ENCODE measurements around the gene SMARCD3. TPM values are rescaled to one million over a fixed set of nuclear protein-coding genes. Genes with fewer than 3 reads are reported as not detected.

SMARCD3 gene
- total RNA-seq, 1 experiment from 2014 or later, result 27.8 TPM

DNA sequence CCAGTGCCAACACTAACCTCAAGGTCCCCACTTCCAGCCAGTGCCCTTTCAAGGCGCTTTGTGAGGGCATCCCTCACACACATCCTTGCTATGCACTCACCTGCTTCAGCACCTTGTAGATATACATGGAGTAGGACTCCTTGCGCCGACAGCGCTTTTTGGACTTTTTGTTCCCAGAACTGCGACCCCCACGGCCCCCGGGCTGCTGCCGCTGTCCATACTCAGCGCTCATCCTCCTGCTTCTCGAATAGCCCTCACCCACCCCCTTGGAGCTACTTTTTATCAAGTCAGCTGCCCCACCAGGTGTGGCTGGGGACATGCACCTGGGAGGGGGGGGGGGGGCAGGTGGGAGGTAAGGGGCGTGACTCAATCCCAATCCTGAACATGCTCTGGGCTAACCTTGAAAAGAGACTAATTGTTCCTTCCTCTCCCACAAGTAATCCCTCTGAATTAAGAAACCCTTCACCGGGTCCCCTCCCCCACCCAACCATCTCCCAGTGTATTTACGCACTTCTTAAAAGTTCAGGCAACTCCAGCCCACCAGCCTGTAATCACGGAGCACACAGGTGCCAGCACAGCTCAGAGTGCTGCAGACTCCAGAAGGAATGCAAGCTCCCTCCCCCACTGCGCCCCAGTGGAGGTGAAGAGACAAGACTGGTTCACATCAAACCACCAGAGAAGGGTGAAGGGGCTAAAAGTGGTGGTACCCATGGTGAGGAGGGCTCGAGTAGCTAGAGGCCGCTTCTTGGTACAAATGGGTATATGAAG lies 38.2 kb downstream of the SMARCD3 start, which contains the start of gene H2BK1:
TSS of gene H2BK1 (minus strand) at position 402 of the 768 bp plus-strand sequence. CDS start at position 232, 170 bp downstream.
- BruUV-seq (replicated peaks), result no TSS peak
- CTCF ChIA-PET, result no interaction called here
- no peaks in the 10 kb centered on the region for H3K4me1 ChIP-seq (ENCODE audit: control insufficient read depth, insufficient read depth, low read length)
- H3K4me3 ChIP-seq (ENCODE audit: low read depth in 2 of 2, low read length in 2 of 2), result no peak within 1 kb of the TSS
- H3K36me3 ChIP-seq (ENCODE audit: control insufficient read depth, insufficient read depth, low read length), result peaks cover 9% of the 10 kb centered on the region; the same call in 1 of the 2 replicates
- no peaks in the 10 kb centered on the region for H3K9me3 ChIP-seq (ENCODE audit: control insufficient read depth, insufficient read depth, low read depth, low read length)
- no peak for ATAC-seq
- H3K27me3 ChIP-seq (ENCODE audit: control insufficient read depth, insufficient read depth, low read length), result no peaks in the 10 kb centered on the region
- POLR2A ChIA-PET, result no interaction called here
- no peak for TF ChIP-seq POLR2AphosphoS5 (IDR thresholded peaks at IDR 0.05; ENCODE audit: low read depth, low read length)
- TF ChIP-seq SIN3A (IDR thresholded peaks at IDR 0.05; ENCODE audit: borderline replicate concordance, insufficient read depth, low read depth, low read length), result no peak
- no peak for TF ChIP-seq CTCF (IDR thresholded peaks at IDR 0.05)
- TF ChIP-seq, protein P1, sequence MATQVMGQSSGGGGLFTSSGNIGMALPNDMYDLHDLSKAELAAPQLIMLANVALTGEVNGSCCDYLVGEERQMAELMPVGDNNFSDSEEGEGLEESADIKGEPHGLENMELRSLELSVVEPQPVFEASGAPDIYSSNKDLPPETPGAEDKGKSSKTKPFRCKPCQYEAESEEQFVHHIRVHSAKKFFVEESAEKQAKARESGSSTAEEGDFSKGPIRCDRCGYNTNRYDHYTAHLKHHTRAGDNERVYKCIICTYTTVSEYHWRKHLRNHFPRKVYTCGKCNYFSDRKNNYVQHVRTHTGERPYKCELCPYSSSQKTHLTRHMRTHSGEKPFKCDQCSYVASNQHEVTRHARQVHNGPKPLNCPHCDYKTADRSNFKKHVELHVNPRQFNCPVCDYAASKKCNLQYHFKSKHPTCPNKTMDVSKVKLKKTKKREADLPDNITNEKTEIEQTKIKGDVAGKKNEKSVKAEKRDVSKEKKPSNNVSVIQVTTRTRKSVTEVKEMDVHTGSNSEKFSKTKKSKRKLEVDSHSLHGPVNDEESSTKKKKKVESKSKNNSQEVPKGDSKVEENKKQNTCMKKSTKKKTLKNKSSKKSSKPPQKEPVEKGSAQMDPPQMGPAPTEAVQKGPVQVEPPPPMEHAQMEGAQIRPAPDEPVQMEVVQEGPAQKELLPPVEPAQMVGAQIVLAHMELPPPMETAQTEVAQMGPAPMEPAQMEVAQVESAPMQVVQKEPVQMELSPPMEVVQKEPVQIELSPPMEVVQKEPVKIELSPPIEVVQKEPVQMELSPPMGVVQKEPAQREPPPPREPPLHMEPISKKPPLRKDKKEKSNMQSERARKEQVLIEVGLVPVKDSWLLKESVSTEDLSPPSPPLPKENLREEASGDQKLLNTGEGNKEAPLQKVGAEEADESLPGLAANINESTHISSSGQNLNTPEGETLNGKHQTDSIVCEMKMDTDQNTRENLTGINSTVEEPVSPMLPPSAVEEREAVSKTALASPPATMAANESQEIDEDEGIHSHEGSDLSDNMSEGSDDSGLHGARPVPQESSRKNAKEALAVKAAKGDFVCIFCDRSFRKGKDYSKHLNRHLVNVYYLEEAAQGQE (IDR thresholded peaks at IDR 0.05; ENCODE audit: insufficient read depth in 1 of 2, low read depth in 2 of 2, low read length in 1 of 2), result no peak
- no peak for TF ChIP-seq TCF7L2 (IDR thresholded peaks at IDR 0.05; ENCODE audit: low read depth, low read length)
- in situ Hi-C loops (cut with HindIII; ENCODE audit: low pct_unique_long_range_greater_than_20kb, low sequenced_read_pairs) (no loop called here), intact Hi-C loops (cut with micrococcal nuclease; ENCODE audit: unreplicated experiment) (no loop called here)
- no peak within 1 kb of the TSS for H3K27ac ChIP-seq (ENCODE audit: low read length)
- no peak for DNase-seq (ENCODE audit: low read depth, low spot score)

DNA sequence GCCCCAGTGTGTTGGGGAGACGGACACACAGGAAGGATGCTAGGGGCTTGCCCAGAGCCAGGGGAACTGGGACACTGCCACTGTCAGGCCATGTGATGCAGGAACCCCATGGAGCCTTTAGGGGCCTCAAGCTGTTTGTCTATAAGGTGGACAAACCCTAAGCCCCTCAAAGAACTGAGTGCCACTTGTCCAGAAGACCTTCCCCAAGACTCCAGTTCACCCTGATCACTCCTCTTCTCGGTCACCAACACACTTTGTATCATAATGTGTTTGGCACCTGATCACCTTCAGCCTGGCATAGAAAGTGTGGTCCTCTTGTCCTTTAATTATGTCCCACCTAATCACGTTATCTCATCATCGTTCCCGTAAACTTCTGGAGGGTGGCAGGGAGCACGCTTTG lies 38.9 kb downstream of the SMARCD3 start:
- intact Hi-C loops (cut with micrococcal nuclease; ENCODE audit: unreplicated experiment) (no loop called here), in situ Hi-C loops (cut with HindIII; ENCODE audit: low pct_unique_long_range_greater_than_20kb, low sequenced_read_pairs) (loop anchor here (5.0 kb wide), 1 partner anchor 42 kb away; the partner anchor contains the start of gene GBX1)
- BruUV-seq (replicated peaks), result no TSS peak
- Histone ChIP-seq H3K9me3 (ENCODE audit: control insufficient read depth, insufficient read depth, low read depth, low read length) (no peaks in the 10 kb centered on the region), H3K27me3 (ENCODE audit: control insufficient read depth, insufficient read depth, low read length) (no peaks in the 10 kb centered on the region), H3K4me3 (ENCODE audit: low read depth in 2 of 2, low read length in 2 of 2) (no peak overlapping the region), H3K4me1 (ENCODE audit: control insufficient read depth, insufficient read depth, low read length) (no peaks in the 10 kb centered on the region), H3K36me3 (ENCODE audit: control insufficient read depth, insufficient read depth, low read length) (peaks cover 7% of the 10 kb centered on the region; the same call in 1 of the 2 replicates), H3K27ac (ENCODE audit: low read length) (no peak overlapping the region)
- CTCF ChIA-PET, result no interaction called here
- TF ChIP-seq SIN3A (IDR thresholded peaks at IDR 0.05; ENCODE audit: borderline replicate concordance, insufficient read depth, low read depth, low read length) (no peak), POLR2AphosphoS5 (IDR thresholded peaks at IDR 0.05; ENCODE audit: low read depth, low read length) (no peak), CTCF (IDR thresholded peaks at IDR 0.05) (no peak), TCF7L2 (IDR thresholded peaks at IDR 0.05; ENCODE audit: low read depth, low read length) (no peak)
- TF ChIP-seq, protein P1 (IDR thresholded peaks at IDR 0.05; ENCODE audit: insufficient read depth in 1 of 2, low read depth in 2 of 2, low read length in 1 of 2), result no peak
- POLR2A ChIA-PET, result no interaction called here
- DNase-seq (ENCODE audit: low read depth, low spot score), result no peak
- ATAC-seq, result no peak

All from Panc1 (cell line).